ENCODE data around the gene NPR2. TPM values are rescaled to one million over a fixed set of nuclear protein-coding genes. Genes with fewer than 3 reads are reported as not detected.

NPR2 gene
- total RNA-seq, 1 experiment from 2014 or later: 12.5 TPM

DNA sequence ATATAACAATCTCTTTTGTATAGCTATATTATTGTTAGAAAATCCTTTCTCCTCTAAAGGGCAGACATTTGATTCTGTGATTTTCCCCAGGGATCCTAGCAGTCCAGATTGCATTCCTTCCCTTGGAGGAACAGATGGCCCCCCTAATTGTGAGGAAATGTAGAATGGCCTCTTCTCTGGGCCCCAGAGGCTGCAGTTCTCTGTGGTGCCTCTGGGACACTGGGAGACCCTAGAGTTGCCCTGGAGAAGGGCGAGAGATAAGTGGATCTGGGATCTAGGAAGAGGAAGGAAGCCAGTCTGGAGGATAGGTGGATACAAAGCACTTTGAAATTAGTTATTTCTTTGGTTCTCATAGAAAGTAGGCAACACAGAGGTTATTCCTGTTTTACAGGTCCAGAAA lies 25.3 kb downstream of the NPR2 start:
- Histone ChIP-seq H3K79me1 (ENCODE audit: insufficient read depth, low read depth, low read length, poor library complexity, severe bottlenecking) (no peaks in the 10 kb centered on the region), H4K5ac (ENCODE audit: insufficient read length, low read depth, low read length) (no peak overlapping the region), H3K27me3 (ENCODE audit: insufficient read depth, low read length) (no peaks in the 10 kb centered on the region), H3K23ac (ENCODE audit: insufficient read length, low read depth, low read length) (no peak overlapping the region), H3K23me2 (ENCODE audit: insufficient read length, low read depth, low read length, poor library complexity, severe bottlenecking) (peaks cover 8% of the 10 kb centered on the region), H3K56ac (ENCODE audit: insufficient read length, low read depth, low read length) (no peak overlapping the region), H4K91ac (ENCODE audit: insufficient read length, low read depth, low read length) (no peak overlapping the region), H2BK120ac (ENCODE audit: low read depth, low read length, poor library complexity, severe bottlenecking) (no peak overlapping the region), H3K9me3 (ENCODE audit: control insufficient read depth, low read depth, low read length) (no peaks in the 10 kb centered on the region), H3K79me2 (ENCODE audit: insufficient read depth, low read length) (no peaks in the 10 kb centered on the region), H3T11ph (ENCODE audit: low read length) (no peak overlapping the region), H3K9ac (ENCODE audit: extremely low read depth, insufficient read length, low read length) (no peak overlapping the region), H2BK12ac (ENCODE audit: insufficient read length, low read depth, low read length) (no peak overlapping the region), H3K14ac (ENCODE audit: insufficient read depth, low read length) (no peak overlapping the region), H3K4me2 (ENCODE audit: insufficient read depth, insufficient read length, low read length) (no peak overlapping the region), H4K20me1 (ENCODE audit: control insufficient read depth, insufficient read depth, insufficient read length) (no peaks in the 10 kb centered on the region), H2BK5ac (ENCODE audit: insufficient read length, low read length) (no peak overlapping the region), H3K18ac (ENCODE audit: insufficient read length, low read depth, low read length) (no peak overlapping the region), H3K27ac (ENCODE audit: insufficient read length, low read depth, low read length) (no peak overlapping the region), H4K8ac (replicated peaks; ENCODE audit: insufficient read length, low read depth, low read length) (no peak overlapping the region), H3K4me1 (ENCODE audit: insufficient read depth, low read length) (no peaks in the 10 kb centered on the region), H2BK20ac (ENCODE audit: low read depth, low read length, poor library complexity, severe bottlenecking) (no peak overlapping the region), H2AK5ac (ENCODE audit: insufficient read length, low read length) (no peak overlapping the region), H2AFZ (ENCODE audit: low read length) (no peak overlapping the region), H2BK15ac (ENCODE audit: low read depth, low read length) (no peak overlapping the region), H3K4ac (ENCODE audit: low read depth, low read length) (no peak overlapping the region)
- no peak overlapping the region for H3K27ac Mint-ChIP-seq
- TF ChIP-seq, protein P1, sequence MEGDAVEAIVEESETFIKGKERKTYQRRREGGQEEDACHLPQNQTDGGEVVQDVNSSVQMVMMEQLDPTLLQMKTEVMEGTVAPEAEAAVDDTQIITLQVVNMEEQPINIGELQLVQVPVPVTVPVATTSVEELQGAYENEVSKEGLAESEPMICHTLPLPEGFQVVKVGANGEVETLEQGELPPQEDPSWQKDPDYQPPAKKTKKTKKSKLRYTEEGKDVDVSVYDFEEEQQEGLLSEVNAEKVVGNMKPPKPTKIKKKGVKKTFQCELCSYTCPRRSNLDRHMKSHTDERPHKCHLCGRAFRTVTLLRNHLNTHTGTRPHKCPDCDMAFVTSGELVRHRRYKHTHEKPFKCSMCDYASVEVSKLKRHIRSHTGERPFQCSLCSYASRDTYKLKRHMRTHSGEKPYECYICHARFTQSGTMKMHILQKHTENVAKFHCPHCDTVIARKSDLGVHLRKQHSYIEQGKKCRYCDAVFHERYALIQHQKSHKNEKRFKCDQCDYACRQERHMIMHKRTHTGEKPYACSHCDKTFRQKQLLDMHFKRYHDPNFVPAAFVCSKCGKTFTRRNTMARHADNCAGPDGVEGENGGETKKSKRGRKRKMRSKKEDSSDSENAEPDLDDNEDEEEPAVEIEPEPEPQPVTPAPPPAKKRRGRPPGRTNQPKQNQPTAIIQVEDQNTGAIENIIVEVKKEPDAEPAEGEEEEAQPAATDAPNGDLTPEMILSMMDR (conservative IDR thresholded peaks at IDR 0.05): peak; percentile 57
- H3K4me1 Mint-ChIP-seq: peaks cover 25 to 26% of the 10 kb centered on the region in 2 experiments
- no peaks in the 10 kb centered on the region for H3K9me3 Mint-ChIP-seq
- peak; percentile 68 for DNase-seq
- H3K4me3 Mint-ChIP-seq: 0 out of 5 replicates have a peak overlapping the region, but pooled peaks of 1 of the 2 experiments have one; percentile 11
- H3K36me3 Mint-ChIP-seq (ENCODE audit: insufficient read depth in 1 of 3, low read depth in 3 of 3): peaks cover 0 to 8% (median 5%) of the 10 kb centered on the region in 3 experiments; a peak in 4 of 7 replicates
- H3K27me3 Mint-ChIP-seq (ENCODE audit: low read depth): peaks cover 9% of the 10 kb centered on the region
- WGBS (ENCODE audit: extremely low coverage, insufficient read length, low lambda C conversion rate): no CpG with 5 or more reads among the region's 1 CpG
